Liver (tissue), 9 donors: ENCODE measurements around the gene COL5A1. TPM values are rescaled to one million over a fixed set of nuclear protein-coding genes. Genes with fewer than 3 reads are reported as not detected.

ENCODE experiments used
- DNase-seq: peaks from one replicate; pipeline ENCODE4 v3.0.0-alpha.2; 2017; ENCODE audit warnings: low spot score
- H3K27ac ChIP-seq, 2 donors: one replicate each; pipeline ENCODE4 v1.7.0; 2013; ENCODE audit warnings: inconsistent platforms in 2 of 2, low read length in 2 of 2, control low read depth in 1 of 2, low read depth in 1 of 2, mild to moderate bottlenecking in 1 of 2
- H3K27me3 ChIP-seq, 4 donors: one replicate each; pipeline versions ENCODE4 v1.6.1 to v1.7.0; 2013; ENCODE audit warnings: low read length in 3 of 4, inconsistent platforms in 1 of 4, mild to moderate bottlenecking in 1 of 4, moderate library complexity in 1 of 4; ENCODE audit not compliant: control insufficient read depth in 4 of 4, insufficient read depth in 4 of 4
- H3K36me3 ChIP-seq, 4 donors: one replicate each; pipeline versions ENCODE4 v1.6.1 to v1.7.0; 2013; ENCODE audit warnings: low read length in 3 of 4, mild to moderate bottlenecking in 3 of 4, low read depth in 1 of 4, moderate library complexity in 1 of 4; ENCODE audit not compliant: control insufficient read depth in 4 of 4, insufficient read depth in 3 of 4
- H3K4me1 ChIP-seq, 4 donors: one replicate each; pipeline versions ENCODE4 v1.6.1 to v1.7.0; 2013; ENCODE audit warnings: low read length in 3 of 4, mild to moderate bottlenecking in 3 of 4, moderate library complexity in 1 of 4; ENCODE audit not compliant: control insufficient read depth in 4 of 4, insufficient read depth in 4 of 4
- H3K4me3 ChIP-seq, 3 donors: one replicate each; pipeline versions ENCODE4 v1.6.1 to v1.7.0; 2013; ENCODE audit warnings: low read length in 3 of 3, control low read depth in 1 of 3, low read depth in 1 of 3, mild to moderate bottlenecking in 1 of 3
- H3K9ac ChIP-seq, 2 donors: one replicate each; pipeline ENCODE4 v1.7.0; 2013; ENCODE audit warnings: low read length in 2 of 2, mild to moderate bottlenecking in 2 of 2, moderate library complexity in 2 of 2, control low read depth in 1 of 2, low read depth in 1 of 2
- H3K9me3 ChIP-seq, 4 donors: one replicate each; pipeline versions ENCODE4 v1.6.1 to v1.7.0; 2013; ENCODE audit warnings: low read length in 3 of 4; ENCODE audit not compliant: control insufficient read depth in 4 of 4
- EGR1 ChIP-seq, 2 donors: IDR thresholded peaks; 2 replicates each; pipeline ENCODE4 v1.6.1; 2016 to 2018; ENCODE audit warnings: antibody characterized with exemption in 2 of 2, low read depth in 2 of 2
- FOXA1 ChIP-seq: IDR thresholded peaks from 2 replicates; pipeline ENCODE4 v1.6.1; 2016; ENCODE audit warnings: antibody characterized with exemption
- GABPA ChIP-seq, 2 donors: IDR thresholded peaks in 1 of 2; conservative IDR thresholded peaks in 1 of 2; 2 replicates each; pipeline ENCODE4 v1.6.1; 2016; ENCODE audit warnings: antibody characterized with exemption in 2 of 2, mild to moderate bottlenecking in 1 of 2, moderate library complexity in 1 of 2
- HNF4A ChIP-seq, 2 donors: conservative IDR thresholded peaks; 2 replicates each; pipeline ENCODE4 v1.6.1; 2016; ENCODE audit warnings: antibody characterized with exemption in 2 of 2, mild to moderate bottlenecking in 2 of 2
- JUND ChIP-seq, 2 donors: IDR thresholded peaks; 2 replicates each; pipeline ENCODE4 v1.6.1; 2016; ENCODE audit warnings: antibody characterized with exemption in 2 of 2
- MAX ChIP-seq: IDR thresholded peaks from 2 replicates; pipeline ENCODE4 v1.6.1; 2016; ENCODE audit warnings: antibody characterized with exemption
- NR2F2 ChIP-seq: IDR thresholded peaks from 2 replicates; pipeline ENCODE4 v1.6.1; 2016; ENCODE audit warnings: antibody characterized with exemption
- RAD21 ChIP-seq, 2 donors: IDR thresholded peaks; 2 replicates each; pipeline ENCODE4 v1.6.1; 2016; ENCODE audit warnings: antibody characterized with exemption in 2 of 2, mild to moderate bottlenecking in 2 of 2
- REST ChIP-seq: IDR thresholded peaks from 2 replicates; pipeline ENCODE4 v1.6.1; 2016; ENCODE audit warnings: antibody characterized with exemption, mild to moderate bottlenecking
- RXRA ChIP-seq, 2 donors: IDR thresholded peaks; 2 replicates each; pipeline ENCODE4 v1.6.1; 2017 to 2018; ENCODE audit warnings: antibody characterized with exemption in 2 of 2, mild to moderate bottlenecking in 1 of 2
- SP1 ChIP-seq: IDR thresholded peaks from 2 replicates; pipeline ENCODE4 v1.6.1; 2018; ENCODE audit warnings: antibody characterized with exemption, mild to moderate bottlenecking
- TAF1 ChIP-seq: conservative IDR thresholded peaks from 2 replicates; pipeline ENCODE4 v1.6.1; 2016; ENCODE audit warnings: antibody characterized with exemption, mild to moderate bottlenecking
- YY1 ChIP-seq: IDR thresholded peaks from 2 replicates; pipeline ENCODE4 v1.6.1; 2016; ENCODE audit warnings: antibody characterized with exemption, mild to moderate bottlenecking
- ZBTB33 ChIP-seq: IDR thresholded peaks from 2 replicates; pipeline ENCODE4 v1.6.1; 2016; ENCODE audit warnings: antibody characterized with exemption
- WGBS: extraction: QIAGEN DNeasy Blood & Tissue Kit; methylation state at CpG from one replicate; pipeline ENCODE4 v1.1.7; 2013; 5-methylcytosine and 5-hydroxymethylcytosine counted together
- polyA plus RNA-seq, 2 donors: library from polyadenylated mRNA; stranded (reverse) in 1 of 2; unstranded in 1 of 2; fragments of 200-250 nt in 1 of 2; fragments of >200 nt in 1 of 2; fragmentation: Nextera tagmentation in 1 of 2; extraction: Ambion mirVana in 1 of 2; gene quantifications; one replicate each; pipeline versions ENCODE4 v1.2.1 to v1.2.3, GENCODE V29; 2013 to 2015
- total RNA-seq, 2 donors: library from RNA; depleted of rRNA; stranded (reverse); fragments of >200 nt; gene quantifications; one replicate each; pipeline ENCODE4 v1.2.3, GENCODE V29; 2014
- TF ChIP-seq, protein P1 (sequence below): IDR thresholded peaks from 2 replicates; pipeline ENCODE4 v1.6.1; 2016; ENCODE audit warnings: antibody characterized with exemption
- donor health status: healthy.
- donor health status: healthy.
- donor health status: healthy.
- donor health status: healthy.
- donor health status: healthy.

Gene COL5A1
- total and polyA plus RNA-seq, 4 donors: 0.67 to 15.6 (median 11.2) TPM

DNA sequence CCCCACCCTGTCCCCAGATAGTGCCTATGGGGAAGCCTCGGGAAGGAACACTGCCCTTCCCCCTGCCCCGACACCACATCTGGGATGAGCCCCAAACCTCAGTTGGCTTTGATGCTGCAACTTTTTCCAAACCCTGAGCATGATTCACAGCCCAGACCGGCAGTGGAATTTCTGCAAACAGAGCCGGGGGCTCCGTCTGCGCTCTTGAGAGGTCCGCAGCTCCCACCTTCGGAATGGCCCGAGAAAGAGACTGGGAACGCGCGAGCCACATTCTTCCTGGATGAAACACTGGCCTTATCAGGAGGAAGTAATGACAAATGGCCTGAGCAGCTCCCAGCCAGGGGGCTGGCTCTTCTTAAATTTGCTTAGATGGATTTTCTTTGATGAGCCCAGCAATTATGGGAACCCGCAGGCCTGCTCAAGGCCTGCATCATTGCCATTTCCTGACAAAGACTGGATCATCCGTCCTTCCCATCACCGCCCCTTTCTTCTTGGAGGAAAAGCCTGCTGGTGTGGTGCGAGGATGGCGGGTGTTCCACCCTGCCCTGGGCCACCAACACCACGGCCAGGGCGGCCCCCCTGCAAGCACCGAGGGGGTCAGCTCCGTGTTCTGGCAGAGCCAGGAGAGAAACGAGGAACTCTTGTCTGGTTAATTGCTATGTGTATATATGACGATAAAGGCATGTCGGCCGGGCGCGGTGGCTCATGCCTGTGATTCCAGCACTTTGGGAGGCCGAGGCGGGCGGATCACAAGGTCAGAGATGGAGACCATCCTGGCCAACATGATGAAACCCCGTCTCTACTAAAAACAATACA is 38.8 kb upstream of the COL5A1 start:
- Histone ChIP-seq H3K4me3 (no peak overlapping the region), H3K27ac (peak overlapping the region; percentile 35 to 42), H3K36me3 (no peaks in the 10 kb centered on the region), H3K9ac (no peak overlapping the region), H3K27me3 (peaks cover 0 to 13% (median 3%) of the 10 kb centered on the region in 4 donors), H3K9me3 (peaks cover 2 to 9% (median 4%) of the 10 kb centered on the region in 4 donors), H3K4me1 (no peaks in the 10 kb centered on the region)
- peak; percentile 32 for DNase-seq
- peak; percentile 8 for TF ChIP-seq NR2F2
- TF ChIP-seq FOXA1: no peak
- peak in 1 of 2 donors; percentile 25 for TF ChIP-seq JUND (IDR thresholded peaks at IDR 0.05)
- WGBS: 55% methylated on average over 31 of the region's 31 CpGs

DNA sequence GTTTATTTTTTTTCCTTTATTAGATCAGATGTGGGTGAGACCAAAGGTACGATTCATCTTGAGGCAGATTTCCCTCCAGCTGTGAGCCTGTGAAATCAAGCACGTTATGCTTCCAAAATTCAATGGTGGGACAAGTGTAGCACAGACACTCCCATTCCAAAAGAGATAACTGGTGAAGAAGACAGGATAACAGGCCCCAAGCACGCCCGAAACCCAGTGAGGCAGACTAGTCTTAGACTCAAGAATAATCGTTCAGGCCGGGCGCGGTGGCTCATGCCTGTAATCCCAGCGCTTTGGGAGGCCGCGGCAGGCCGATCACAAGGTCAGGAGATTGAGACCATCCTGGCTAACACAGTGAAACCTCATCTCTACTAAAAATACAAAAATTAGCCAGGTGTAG is 36.8 kb upstream of the COL5A1 start:
- peaks cover 2 to 9% (median 4%) of the 10 kb centered on the region in 4 donors for H3K9me3 ChIP-seq
- H3K27me3 ChIP-seq: peaks cover 0 to 13% (median 3%) of the 10 kb centered on the region in 4 donors
- TF ChIP-seq YY1 (no peak), ZBTB33 (no peak), RXRA (IDR thresholded peaks at IDR 0.05) (no peak), NR2F2 (no peak), GABPA (IDR thresholded peaks at IDR 0.05 in 1 of 2, conservative IDR thresholded peaks at IDR 0.05 in 1 of 2) (no peak)
- H3K9ac ChIP-seq: no peak overlapping the region
- no peak overlapping the region for H3K4me3 ChIP-seq
- no peaks in the 10 kb centered on the region for H3K36me3 ChIP-seq
- DNase-seq: no peak
- no peak overlapping the region for H3K27ac ChIP-seq
- 86% methylated on average over 12 of the region's 12 CpGs for WGBS
- H3K4me1 ChIP-seq: no peaks in the 10 kb centered on the region

- H3K9ac ChIP-seq: no peak overlapping the region
- no peak for DNase-seq
- no peak overlapping the region for H3K27ac ChIP-seq
- no peaks in the 10 kb centered on the region for H3K36me3 ChIP-seq
- WGBS: 87% methylated on average over 8 of the region's 8 CpGs
- TF ChIP-seq SP1 (no peak), FOXA1 (no peak), HNF4A (conservative IDR thresholded peaks at IDR 0.05) (no peak), REST (no peak), YY1 (no peak), TAF1 (no peak), ZBTB33 (no peak), GABPA (IDR thresholded peaks at IDR 0.05 in 1 of 2, conservative IDR thresholded peaks at IDR 0.05 in 1 of 2) (no peak), EGR1 (IDR thresholded peaks at IDR 0.05; ENCODE audit: low read depth in 2 of 2) (no peak), RXRA (IDR thresholded peaks at IDR 0.05) (no peak), NR2F2 (no peak), RAD21 (IDR thresholded peaks at IDR 0.05) (no peak), MAX (no peak), JUND (IDR thresholded peaks at IDR 0.05) (no peak)
- TF ChIP-seq, protein P1, sequence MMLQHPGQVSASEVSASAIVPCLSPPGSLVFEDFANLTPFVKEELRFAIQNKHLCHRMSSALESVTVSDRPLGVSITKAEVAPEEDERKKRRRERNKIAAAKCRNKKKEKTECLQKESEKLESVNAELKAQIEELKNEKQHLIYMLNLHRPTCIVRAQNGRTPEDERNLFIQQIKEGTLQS: no peak
- H3K4me3 ChIP-seq: no peak overlapping the region
- H3K9me3 ChIP-seq: peaks cover 2 to 9% (median 4%) of the 10 kb centered on the region in 4 donors
- H3K27me3 ChIP-seq: peaks cover 0 to 13% (median 3%) of the 10 kb centered on the region in 4 donors
- H3K4me1 ChIP-seq: no peaks in the 10 kb centered on the region
These were observed 36.1 kb upstream of the COL5A1 start for GRCh38 chr9:134605351-134605965.
